CD14-positive monocyte (primary cell): ENCODE measurements around the gene CACNA2D2. TPM values are rescaled to one million over a fixed set of nuclear protein-coding genes. Genes with fewer than 3 reads are reported as not detected.

Experiments
- DNase-seq, 3 donors: peaks; one replicate each; pipeline ENCODE4 v3.0.0-alpha.2; 2011 to 2022
- H2AFZ ChIP-seq: 2 replicates; pipeline ENCODE4 v1.6.0; 2012; ENCODE audit warnings: mild to moderate bottlenecking, low read depth, low read length, inconsistent platforms; ENCODE audit not compliant: insufficient read depth, poor library complexity, severe bottlenecking
- H3K27ac ChIP-seq, 2 donors: 1 replicate in 1 of 2; 2 replicates in 1 of 2; pipeline ENCODE4 v1.5.1; 2012 to 2013; ENCODE audit warnings: low read length in 2 of 2, control low read depth in 1 of 2, inconsistent platforms in 1 of 2, low read depth in 1 of 2, mild to moderate bottlenecking in 1 of 2
- H3K27me3 ChIP-seq, 2 donors: one replicate each; pipeline versions ENCODE4 v1.6.0 to v1.6.1; 2011 to 2013; ENCODE audit warnings: low read length in 2 of 2; ENCODE audit not compliant: control insufficient read depth in 2 of 2, insufficient read depth in 2 of 2
- H3K36me3 ChIP-seq, 2 donors: replicated peaks in 1 of 2; 1 replicate in 1 of 2; 2 replicates in 1 of 2; pipeline versions ENCODE4 v1.5.1 to v1.6.1; 2012 to 2013; ENCODE audit warnings: low read length in 2 of 2, control low read depth in 1 of 2, inconsistent platforms in 1 of 2, mild to moderate bottlenecking in 1 of 2; ENCODE audit not compliant: insufficient read depth in 2 of 2, control insufficient read depth in 1 of 2
- H3K4me1 ChIP-seq, 2 donors: 1 replicate in 1 of 2; 2 replicates in 1 of 2; pipeline versions ENCODE4 v1.5.1 to v1.6.1; 2012 to 2013; ENCODE audit warnings: low read length in 2 of 2, control low read depth in 1 of 2, inconsistent platforms in 1 of 2, mild to moderate bottlenecking in 1 of 2, moderate library complexity in 1 of 2; ENCODE audit not compliant: insufficient read depth in 2 of 2, control insufficient read depth in 1 of 2
- H3K4me2 ChIP-seq: replicated peaks from 2 replicates; pipeline ENCODE3; 2012; ENCODE audit warnings: low read length, moderate library complexity, mild to moderate bottlenecking; ENCODE audit not compliant: poor library complexity, severe bottlenecking; ENCODE audit errors: extremely low read depth
- H3K4me3 ChIP-seq, 3 experiments: fragments of 200-600 bp in 1 of 3; sonication (generic) in 1 of 3; replicated peaks in 1 of 3; 1 replicate in 2 of 3; 2 replicates in 1 of 3; pipeline ENCODE4 v1.5.1; 2011 to 2013; ENCODE audit warnings: low read length in 3 of 3, mild to moderate bottlenecking in 3 of 3, control low read depth in 2 of 3, low read depth in 2 of 3, inconsistent platforms in 1 of 3, moderate library complexity in 1 of 3
- H3K79me2 ChIP-seq: 2 replicates; pipeline ENCODE4 v1.6.0; 2012; ENCODE audit warnings: mild to moderate bottlenecking, control low read depth, inconsistent platforms, low read length, moderate library complexity; ENCODE audit not compliant: insufficient read depth
- H3K9ac ChIP-seq: 2 replicates; pipeline ENCODE4 v1.6.0; 2017; ENCODE audit warnings: low read length, mild to moderate bottlenecking; ENCODE audit not compliant: insufficient read depth, poor library complexity, severe bottlenecking
- H3K9me3 ChIP-seq, 2 donors: replicated peaks in 1 of 2; 1 replicate in 1 of 2; 2 replicates in 1 of 2; pipeline versions ENCODE4 v1.5.1 to v1.6.1; 2012 to 2013; ENCODE audit warnings: low read length in 2 of 2, control low read depth in 1 of 2; ENCODE audit not compliant: control insufficient read depth in 1 of 2, insufficient read depth in 1 of 2
- H4K20me1 ChIP-seq: 2 replicates; pipeline ENCODE4 v1.6.0; 2012; ENCODE audit warnings: mild to moderate bottlenecking, low read length, control low read depth, moderate library complexity; ENCODE audit not compliant: insufficient read depth
- H3K27ac Mint-ChIP-seq, 7 donors: one replicate each; pipeline ENCODE4 v1.8.0; 2020; ENCODE audit warnings: mild to moderate bottlenecking in 7 of 7, mixed read lengths in 7 of 7, moderate library complexity in 6 of 7, inconsistent platforms in 2 of 7
- H3K27me3 Mint-ChIP-seq, 3 donors: one replicate each; pipeline ENCODE4 v1.8.0; 2021 to 2022; ENCODE audit warnings: low read depth in 3 of 3, mild to moderate bottlenecking in 3 of 3, mixed read lengths in 3 of 3, moderate library complexity in 3 of 3, inconsistent platforms in 1 of 3
- H3K36me3 Mint-ChIP-seq, 2 donors: one replicate each; pipeline ENCODE4 v1.8.0; 2020; ENCODE audit warnings: mixed read lengths in 2 of 2, inconsistent platforms in 1 of 2, mild to moderate bottlenecking in 1 of 2
- H3K4me1 Mint-ChIP-seq: one replicate; pipeline ENCODE4 v1.8.0; 2020; ENCODE audit warnings: mild to moderate bottlenecking, mixed read lengths
- H3K4me3 Mint-ChIP-seq, 2 donors: one replicate each; pipeline ENCODE4 v1.8.0; 2020; ENCODE audit warnings: mild to moderate bottlenecking in 2 of 2, mixed read lengths in 2 of 2, moderate library complexity in 1 of 2
- H3K9me3 Mint-ChIP-seq, 7 donors: one replicate each; pipeline ENCODE4 v1.8.0; 2020 to 2022; ENCODE audit warnings: mixed read lengths in 7 of 7, mild to moderate bottlenecking in 6 of 7, moderate library complexity in 6 of 7, inconsistent platforms in 2 of 7
- CTCF ChIP-seq: fragments of 200-600 bp; IDR thresholded peaks from one replicate; pipeline ENCODE4 v1.8.0; 2022; ENCODE audit warnings: antibody characterized with exemption, mild to moderate bottlenecking
- WGBS: methylation state at CpG from one replicate; pipeline ENCODE4 v1.1.5; 2013; ENCODE audit warnings: missing lambda C conversion rate; ENCODE audit not compliant: insufficient coverage; 5-methylcytosine and 5-hydroxymethylcytosine counted together
- intact Hi-C, 2 donors: fragments of 100-400 bp; cut with micrococcal nuclease; formaldehyde crosslinking; loops; one replicate each; pipeline versions ENCODE4 v1.15.0 to v1.15.1; 2023
- polyA plus RNA-seq, 3 donors: library from polyadenylated mRNA; depleted of rRNA in 1 of 3; unstranded in 2 of 3; stranded (reverse) in 1 of 3; fragments of 300-500 nt in 2 of 3; fragments of >200 nt in 1 of 3; fragmentation: Illumina TruSeq in 2 of 3; gene quantifications; 1 replicate in 2 of 3; 2 replicates in 1 of 3; pipeline ENCODE4 v1.2.3, GENCODE V29; 2012 to 2021

Gene CACNA2D2
- polyA plus RNA-seq, 3 donors, result 0.09 to 0.16 TPM; not detected in 1

- Histone ChIP-seq H3K4me2 (no peak overlapping the region), H3K27me3 (no peaks in the 10 kb centered on the region), H3K79me2 (no peaks in the 10 kb centered on the region), H3K9ac (no peak overlapping the region), H3K36me3 (no peaks in the 10 kb centered on the region), H3K4me3 (no peak overlapping the region), H3K27ac (no peak overlapping the region), H2AFZ (no peak overlapping the region), H3K4me1 (peaks cover 7% of the 10 kb centered on the region in 2 donors), H3K9me3 (no peaks in the 10 kb centered on the region), H4K20me1 (no peaks in the 10 kb centered on the region)
- H3K27ac Mint-ChIP-seq, result no peak overlapping the region
- H3K36me3 Mint-ChIP-seq, result no peaks in the 10 kb centered on the region
- TF ChIP-seq CTCF, result no peak
- 64% methylated on average over 2 of the region's 4 CpGs for WGBS
- peaks cover 0 to 3% (median 0%) of the 10 kb centered on the region in 7 donors for H3K9me3 Mint-ChIP-seq
- DNase-seq, result no peak
- H3K4me1 Mint-ChIP-seq, result peaks cover 8% of the 10 kb centered on the region
- no peak overlapping the region for H3K4me3 Mint-ChIP-seq
- intact Hi-C loops, result no loop called here
- H3K27me3 Mint-ChIP-seq, result peaks cover 2 to 9% (median 5%) of the 10 kb centered on the region in 3 donors
Observed at GRCh38 chr3:50481992-50482391, 21.4 kb downstream of the CACNA2D2 start.

GRCh38 chr3:50480471-50480870 is 23.0 kb downstream of the CACNA2D2 start:
- Histone ChIP-seq H3K27me3 (no peaks in the 10 kb centered on the region), H3K4me3 (no peak overlapping the region), H3K36me3 (no peaks in the 10 kb centered on the region), H3K9ac (no peak overlapping the region), H3K4me1 (peaks cover 7% of the 10 kb centered on the region in 2 donors), H3K27ac (no peak overlapping the region), H3K79me2 (no peaks in the 10 kb centered on the region), H3K4me2 (no peak overlapping the region), H3K9me3 (no peaks in the 10 kb centered on the region), H4K20me1 (no peaks in the 10 kb centered on the region), H2AFZ (no peak overlapping the region)
- no peaks in the 10 kb centered on the region for H3K36me3 Mint-ChIP-seq
- H3K27ac Mint-ChIP-seq, result no peak overlapping the region
- 32% methylated on average over 2 of the region's 4 CpGs for WGBS
- no peak for TF ChIP-seq CTCF
- H3K4me3 Mint-ChIP-seq, result no peak overlapping the region
- H3K9me3 Mint-ChIP-seq, result peaks cover 0 to 3% (median 0%) of the 10 kb centered on the region in 7 donors
- DNase-seq, result peak in 1 of 3 donors; percentile 3
- H3K4me1 Mint-ChIP-seq, result peaks cover 8% of the 10 kb centered on the region
- intact Hi-C loops, result no loop called here
- H3K27me3 Mint-ChIP-seq, result peaks cover 0 to 11% (median 9%) of the 10 kb centered on the region in 3 donors
